ENCODE results near the gene KRTAP1-1. TPM values are rescaled to one million over a fixed set of nuclear protein-coding genes. Genes with fewer than 3 reads are reported as not detected.

KRTAP1-1 gene
- total and polyA plus RNA-seq, 2 of the 4 experiments (the other 2 are of a cell fraction): 0.90 to 1.2 TPM

DNA sequence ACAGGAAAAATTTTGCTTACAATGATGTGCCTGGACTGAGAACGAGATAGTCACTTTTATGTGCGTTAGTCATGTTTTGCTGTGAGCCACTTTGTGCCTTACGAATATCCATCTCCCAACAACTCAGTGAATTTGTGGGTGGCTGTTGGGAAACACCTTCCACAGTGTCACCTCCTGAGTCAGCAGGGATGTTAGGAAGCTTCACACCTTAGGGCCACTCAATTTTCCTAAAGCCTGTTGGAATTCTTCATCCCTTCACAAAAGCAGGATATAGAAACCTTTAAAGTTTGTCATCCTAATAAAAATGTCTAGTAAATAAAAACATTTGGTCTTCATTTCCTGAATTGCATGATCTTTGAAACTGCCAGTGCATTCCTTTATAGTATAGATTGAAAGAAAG lies 28.1 kb downstream of the KRTAP1-1 start:
- DNase-seq: no peak

More for the DNA sequence above, 28.1 kb downstream of the KRTAP1-1 start:
- no TSS peak for BruUV-seq (replicated peaks)
- H3K56ac ChIP-seq (ENCODE audit: extremely low read depth, insufficient read depth, low read length): no peak overlapping the region
- H3K9me3 ChIP-seq (ENCODE audit: control insufficient read depth, insufficient read depth, low read length): no peaks in the 10 kb centered on the region
- no peaks in the 10 kb centered on the region for H4K20me1 ChIP-seq (ENCODE audit: insufficient read depth, low read length)
- H3K23ac ChIP-seq (ENCODE audit: low read depth, low read length): no peak overlapping the region
- in situ Hi-C loops (cut with MboI; ENCODE audit: low sequenced_read_pairs): no loop called here
- CTCF ChIA-PET: no interaction called here
- no CpG with 5 or more reads among the region's 3 CpGs for WGBS, 2 experiments (ENCODE audit: extremely low coverage in 2 of 2, insufficient read length in 1 of 2)
- H2BK120ac ChIP-seq (ENCODE audit: low read depth, low read length): peak overlapping the region; percentile 18; the same call in 1 of the 2 replicates
- no peak overlapping the region for H3K4ac ChIP-seq (ENCODE audit: low read depth, low read length)
- H3K4me3 ChIP-seq (ENCODE audit: insufficient read depth, low read depth, low read length): no peak overlapping the region
- no peak overlapping the region for H2AFZ ChIP-seq (replicated peaks; ENCODE audit: low read length, poor library complexity)
- H3K27ac ChIP-seq (ENCODE audit: insufficient read depth, low read length): no peak overlapping the region
- H3K9ac ChIP-seq (ENCODE audit: low read depth, low read length): no peak overlapping the region
- no peak overlapping the region for H4K5ac ChIP-seq (ENCODE audit: low read depth, low read length)
- no peaks in the 10 kb centered on the region; the same call in 1 of the 2 replicates for H3K27me3 ChIP-seq (ENCODE audit: control insufficient read depth, insufficient read depth, low read length)
- no peak overlapping the region for H2BK5ac ChIP-seq (ENCODE audit: low read depth, low read length, poor library complexity, severe bottlenecking)
- dilution Hi-C loops (cut with HindIII; ENCODE audit: low sequenced_read_pairs, unreplicated experiment): no loop called here
- H2BK15ac ChIP-seq (ENCODE audit: low read depth, low read length): 0 out of 3 replicates have a peak overlapping the region, but pooled peaks have one; percentile 40
- intact Hi-C loops (cut with micrococcal nuclease): no loop called here
- no peak overlapping the region for H2BK20ac ChIP-seq (ENCODE audit: low read depth, low read length)
- H2AK5ac ChIP-seq (ENCODE audit: low read depth, low read length): no peak overlapping the region
- H4K8ac ChIP-seq (ENCODE audit: low read depth in 2 of 2, low read length in 2 of 2): peak overlapping the region in 1 of 2 experiments; percentile 34; a peak in 2 of 4 replicates
- no peak overlapping the region for H2AK9ac ChIP-seq (replicated peaks; ENCODE audit: low read depth, low read length, poor library complexity)
- H3K18ac ChIP-seq (ENCODE audit: low read depth, low read length): no peak overlapping the region
- H3K9me1 ChIP-seq (ENCODE audit: insufficient read depth, low read length): no peaks in the 10 kb centered on the region; the same call in 1 of the 2 replicates
- POLR2A ChIA-PET (ENCODE audit: unreplicated experiment): no interaction called here
- TF ChIP-seq RCOR1 (IDR thresholded peaks at IDR 0.05; ENCODE audit: insufficient replicate concordance, low read length): no peak
- TF ChIP-seq MAZ (IDR thresholded peaks at IDR 0.05; ENCODE audit: borderline replicate concordance, low read depth, low read length): no peak
- no peak for TF ChIP-seq RAD21 (IDR thresholded peaks at IDR 0.05; ENCODE audit: low read length)
- H4K91ac ChIP-seq (ENCODE audit: insufficient read depth, low read depth, low read length): no peak overlapping the region
- ATAC-seq (ENCODE audit: low read depth): no peak
- peaks cover 1% of the 10 kb centered on the region; the same call in 1 of the 2 replicates for H3K4me1 ChIP-seq (ENCODE audit: control insufficient read depth, insufficient read depth, low read length)
- H3K14ac ChIP-seq (replicated peaks; ENCODE audit: low read depth, low read length): no peak overlapping the region
- H3K36me3 ChIP-seq (ENCODE audit: control insufficient read depth, insufficient read depth, low read length): no peaks in the 10 kb centered on the region
- H3K79me1 ChIP-seq (ENCODE audit: low read depth in 1 of 2, low read length in 2 of 2): no peaks in the 10 kb centered on the region
- no peak overlapping the region for H3K4me2 ChIP-seq (ENCODE audit: low read depth, low read length)
